PC-3 (cell line): ENCODE measurements around the gene PBX4.

Experiments used
- EZH2 ChIP-seq: fragments of 300-600 bp; sonication (generic); IDR thresholded peaks from one replicate; pipeline ENCODE4 v1.6.1; 2017; ENCODE audit warnings: antibody characterized with exemption, mild to moderate bottlenecking, low read length; ENCODE audit not compliant: unreplicated experiment
- EZH2phosphoT487 ChIP-seq: fragments of 300-600 bp; sonication (generic); IDR thresholded peaks from 2 replicates; pipeline ENCODE4 v1.6.1; 2018; ENCODE audit warnings: mild to moderate bottlenecking, antibody characterized with exemption, low read length, borderline replicate concordance
- TF ChIP-seq, protein P1 (sequence below): fragments of 300-600 bp; sonication (generic); conservative IDR thresholded peaks from 2 replicates; pipeline ENCODE4 v1.5.1; 2017; ENCODE audit warnings: antibody characterized with exemption, low read depth, mild to moderate bottlenecking, low read length

DNA sequence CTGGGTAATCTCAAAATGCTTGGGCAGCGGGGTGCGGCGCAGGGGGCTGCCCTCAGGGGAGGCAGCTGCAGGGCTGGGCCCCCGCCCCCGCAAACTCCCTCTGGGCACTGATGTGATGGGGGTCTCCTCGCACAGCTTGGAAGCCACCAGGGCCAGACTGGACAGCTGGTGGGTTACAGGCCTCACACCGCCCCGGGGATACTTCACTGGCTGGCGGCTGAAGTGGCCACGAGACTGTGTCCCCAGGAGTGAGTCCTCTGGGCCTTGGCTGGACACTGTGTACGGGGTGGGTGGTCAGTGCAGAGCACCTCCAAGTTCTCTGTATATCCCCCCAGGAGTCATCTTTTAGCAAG lies 11.6 kb upstream of the PBX4 start:
- TF ChIP-seq EZH2, result no peak
- TF ChIP-seq, protein P1, sequence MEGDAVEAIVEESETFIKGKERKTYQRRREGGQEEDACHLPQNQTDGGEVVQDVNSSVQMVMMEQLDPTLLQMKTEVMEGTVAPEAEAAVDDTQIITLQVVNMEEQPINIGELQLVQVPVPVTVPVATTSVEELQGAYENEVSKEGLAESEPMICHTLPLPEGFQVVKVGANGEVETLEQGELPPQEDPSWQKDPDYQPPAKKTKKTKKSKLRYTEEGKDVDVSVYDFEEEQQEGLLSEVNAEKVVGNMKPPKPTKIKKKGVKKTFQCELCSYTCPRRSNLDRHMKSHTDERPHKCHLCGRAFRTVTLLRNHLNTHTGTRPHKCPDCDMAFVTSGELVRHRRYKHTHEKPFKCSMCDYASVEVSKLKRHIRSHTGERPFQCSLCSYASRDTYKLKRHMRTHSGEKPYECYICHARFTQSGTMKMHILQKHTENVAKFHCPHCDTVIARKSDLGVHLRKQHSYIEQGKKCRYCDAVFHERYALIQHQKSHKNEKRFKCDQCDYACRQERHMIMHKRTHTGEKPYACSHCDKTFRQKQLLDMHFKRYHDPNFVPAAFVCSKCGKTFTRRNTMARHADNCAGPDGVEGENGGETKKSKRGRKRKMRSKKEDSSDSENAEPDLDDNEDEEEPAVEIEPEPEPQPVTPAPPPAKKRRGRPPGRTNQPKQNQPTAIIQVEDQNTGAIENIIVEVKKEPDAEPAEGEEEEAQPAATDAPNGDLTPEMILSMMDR, result no peak
- TF ChIP-seq EZH2phosphoT487, result no peak
